D721Med (cell line): ENCODE data around the gene ECPAS.

Experiments used
- DNase-seq: peaks from one replicate; pipeline ENCODE4 v3.0.0; 2011; ENCODE audit warnings: low spot score; ENCODE audit not compliant: insufficient read length
- FAIRE-seq: peaks from 2 replicates; lab custom pipeline; 2011; peaks lifted over from hg19 to GRCh38; lab: Jason Lieb, UNC
- TF ChIP-seq, protein P1 (sequence below): IDR thresholded peaks from 2 replicates; pipeline ENCODE4 v1.5.1; 2012; ENCODE audit warnings: mild to moderate bottlenecking, control low read depth; ENCODE audit not compliant: insufficient read depth; ENCODE audit errors: missing control alignments

Gene ECPAS

GRCh38 chr9:111467778-111468367 is 16.3 kb downstream of the ECPAS start:
- no peak for FAIRE-seq
- TF ChIP-seq, protein P1, sequence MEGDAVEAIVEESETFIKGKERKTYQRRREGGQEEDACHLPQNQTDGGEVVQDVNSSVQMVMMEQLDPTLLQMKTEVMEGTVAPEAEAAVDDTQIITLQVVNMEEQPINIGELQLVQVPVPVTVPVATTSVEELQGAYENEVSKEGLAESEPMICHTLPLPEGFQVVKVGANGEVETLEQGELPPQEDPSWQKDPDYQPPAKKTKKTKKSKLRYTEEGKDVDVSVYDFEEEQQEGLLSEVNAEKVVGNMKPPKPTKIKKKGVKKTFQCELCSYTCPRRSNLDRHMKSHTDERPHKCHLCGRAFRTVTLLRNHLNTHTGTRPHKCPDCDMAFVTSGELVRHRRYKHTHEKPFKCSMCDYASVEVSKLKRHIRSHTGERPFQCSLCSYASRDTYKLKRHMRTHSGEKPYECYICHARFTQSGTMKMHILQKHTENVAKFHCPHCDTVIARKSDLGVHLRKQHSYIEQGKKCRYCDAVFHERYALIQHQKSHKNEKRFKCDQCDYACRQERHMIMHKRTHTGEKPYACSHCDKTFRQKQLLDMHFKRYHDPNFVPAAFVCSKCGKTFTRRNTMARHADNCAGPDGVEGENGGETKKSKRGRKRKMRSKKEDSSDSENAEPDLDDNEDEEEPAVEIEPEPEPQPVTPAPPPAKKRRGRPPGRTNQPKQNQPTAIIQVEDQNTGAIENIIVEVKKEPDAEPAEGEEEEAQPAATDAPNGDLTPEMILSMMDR, result no peak
- no peak for DNase-seq

- DNase-seq (no peak), FAIRE-seq (no peak)
Observed at GRCh38 chr9:111463048-111463447, 21.1 kb downstream of the ECPAS start.

DNA sequence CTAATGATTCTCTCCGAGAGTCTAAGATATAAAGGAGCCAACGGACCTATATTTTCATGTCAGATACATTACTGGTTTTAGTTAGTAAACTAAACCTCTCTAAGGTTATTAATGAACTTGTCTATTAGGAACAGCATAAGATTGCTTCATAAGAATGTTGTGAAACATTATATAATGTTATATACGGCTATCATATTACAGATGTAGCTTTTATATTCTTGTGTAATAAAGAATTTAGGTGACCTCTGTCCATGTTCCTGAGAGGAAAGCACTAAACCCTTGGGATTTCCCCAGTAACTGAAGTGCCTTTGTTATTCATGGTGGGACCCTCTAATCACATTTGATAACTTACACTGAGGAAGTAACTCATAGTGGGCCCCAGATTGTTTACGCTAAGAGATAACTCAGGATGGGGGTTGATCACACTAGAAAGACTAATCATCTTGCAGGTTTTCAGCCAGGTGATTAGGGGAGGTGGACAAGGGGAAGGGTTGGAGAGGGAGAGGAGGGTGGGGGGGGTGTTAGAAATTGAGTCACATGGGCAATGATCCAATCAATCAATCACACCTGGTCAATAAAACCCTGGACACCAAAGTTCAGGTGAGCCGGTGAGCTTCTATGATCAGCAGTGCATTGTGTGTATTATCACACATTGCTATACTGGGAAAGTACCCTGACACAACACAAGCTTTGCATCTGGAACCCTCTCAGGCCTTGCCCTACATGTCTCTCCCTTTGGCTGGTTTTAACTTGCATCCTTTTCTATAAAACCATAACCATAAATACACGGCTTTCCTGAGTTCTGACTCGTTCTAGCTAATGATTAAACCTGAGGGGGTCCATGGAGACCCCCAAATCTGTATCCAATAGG is 25.8 kb downstream of the ECPAS start:
- DNase-seq (no peak), FAIRE-seq (no peak)
- TF ChIP-seq, protein P1, result no peak

More at GRCh38 chr9:111463048-111463447, 21.1 kb downstream of the ECPAS start:
- TF ChIP-seq, protein P1, result no peak

- FAIRE-seq (no peak), DNase-seq (no peak)
- TF ChIP-seq, protein P1, result no peak
Observed at GRCh38 chr9:111456529-111456928, 27.7 kb downstream of the ECPAS start.

DNA sequence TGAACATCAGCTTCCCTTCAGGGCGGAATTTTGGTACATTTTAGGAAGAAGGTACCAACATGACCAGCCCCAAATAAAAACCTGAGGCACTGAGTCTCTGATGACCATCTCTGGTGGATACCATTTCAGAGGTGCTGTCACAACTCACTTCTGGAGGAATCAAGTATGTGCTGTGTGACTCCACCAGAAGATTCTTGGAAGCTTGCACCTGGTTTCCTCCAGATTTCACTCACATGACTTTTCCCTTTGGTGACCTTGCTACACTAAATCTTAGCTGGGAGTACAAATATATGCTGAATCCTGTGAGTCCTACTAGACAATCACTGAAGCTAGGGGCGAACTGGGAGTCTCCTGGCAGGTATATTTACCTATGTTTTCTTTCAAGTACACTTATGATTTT is 28.5 kb downstream of the ECPAS start:
- DNase-seq (no peak), FAIRE-seq (no peak)
- TF ChIP-seq, protein P1, result no peak

GRCh38 chr9:111454751-111455150 is 29.4 kb downstream of the ECPAS start:
- TF ChIP-seq, protein P1, result no peak
- FAIRE-seq, result no peak
- no peak for DNase-seq

DNA sequence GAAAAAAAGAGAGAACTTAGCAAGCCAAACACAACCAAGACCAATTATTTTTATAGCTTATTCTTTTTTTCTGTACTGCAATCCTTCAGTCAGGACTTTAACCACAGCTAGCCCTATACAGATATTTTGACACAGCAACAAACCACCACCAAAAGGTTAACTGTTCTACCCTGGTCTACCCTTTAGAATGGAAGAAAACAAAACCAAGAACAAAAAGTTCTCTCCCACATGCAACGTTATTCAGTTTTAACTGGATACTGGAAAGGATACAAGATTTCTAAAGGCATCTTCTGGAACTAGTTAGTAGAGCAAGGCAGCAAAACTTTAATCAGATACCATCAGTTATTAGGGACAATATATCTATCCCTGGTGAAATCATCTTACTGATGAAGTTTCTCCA is 32.6 kb downstream of the ECPAS start:
- FAIRE-seq, result no peak
- TF ChIP-seq, protein P1, result no peak
- DNase-seq, result no peak
